PC-9 (cell line): Measurements from ENCODE around the gene LRRK1. TPM values are rescaled to one million over a fixed set of nuclear protein-coding genes. Genes with fewer than 3 reads are reported as not detected.

Experiments
- BruUV-seq: library from RNA; stranded (reverse); fragments of 400-500 nt; replicated peaks from 2 replicates; lab custom pipeline; 2021; lab: Mats Ljungman, UMichigan
- CTCF ChIA-PET: fragments of 300-600 bp; sonication (Branson Sonifier 250); formaldehyde crosslinking; loops from one replicate; lab custom pipeline; 2022; ENCODE audit warnings: antibody characterized with exemption; lab: Charles Lee
- POLR2A ChIA-PET: fragments of 300-600 bp; sonication (Branson Sonifier 250); formaldehyde crosslinking; loops from one replicate; lab custom pipeline; 2022; ENCODE audit warnings: antibody characterized with exemption; ENCODE audit not compliant: unreplicated experiment; lab: Charles Lee
- DNase-seq, 2 experiments: peaks; one replicate each; pipeline versions ENCODE4 v3.0.0 to v3.0.0-alpha.2; 2015 to 2022; ENCODE audit warnings: mixed read lengths in 1 of 2
- H2AFZ ChIP-seq: fragments of 200-600 bp; sonication (generic); 2 replicates; pipeline ENCODE4 v1.8.1; 2017; ENCODE audit warnings: antibody characterized with exemption
- H3F3A ChIP-seq: fragments of 200-600 bp; sonication (generic); 2 replicates; pipeline ENCODE4 v1.8.1; 2017; ENCODE audit warnings: antibody characterized with exemption, mild to moderate bottlenecking, low read depth; ENCODE audit not compliant: insufficient read depth
- H3K27ac ChIP-seq: fragments of 200-600 bp; sonication (generic); 2 replicates; pipeline ENCODE4 v1.6.1; 2016; ENCODE audit warnings: mixed run types
- H3K27me3 ChIP-seq: fragments of 200-600 bp; sonication (generic); 2 replicates; pipeline ENCODE4 v1.6.1; 2016; ENCODE audit warnings: low read depth, mixed run types; ENCODE audit not compliant: insufficient read depth
- H3K36me3 ChIP-seq: fragments of 200-600 bp; sonication (generic); 2 replicates; pipeline ENCODE4 v1.6.1; 2016; ENCODE audit warnings: low read depth, mixed run types
- H3K4me1 ChIP-seq: fragments of 200-600 bp; sonication (generic); replicated peaks from 2 replicates; pipeline ENCODE4 v1.6.1; 2016; ENCODE audit warnings: mixed run types; ENCODE audit not compliant: insufficient read depth
- H3K4me2 ChIP-seq: fragments of 200-600 bp; sonication (generic); 2 replicates; pipeline ENCODE4 v1.6.1; 2017; ENCODE audit warnings: mixed run types
- H3K4me3 ChIP-seq: fragments of 200-600 bp; sonication (generic); 2 replicates; pipeline ENCODE4 v1.6.1; 2016; ENCODE audit warnings: mixed run types
- H3K79me2 ChIP-seq: fragments of 200-600 bp; sonication (generic); 2 replicates; pipeline ENCODE4 v1.6.1; 2017; ENCODE audit warnings: low read depth, mixed run types
- H3K9me2 ChIP-seq: fragments of 200-600 bp; sonication (generic); 2 replicates; pipeline ENCODE4 v1.8.1; 2017; ENCODE audit warnings: mild to moderate bottlenecking; ENCODE audit not compliant: insufficient read depth
- H3K9me3 ChIP-seq: fragments of 200-600 bp; sonication (generic); 2 replicates; pipeline ENCODE4 v1.8.1; 2016; ENCODE audit warnings: low read depth; ENCODE audit not compliant: insufficient read depth
- H4K20me1 ChIP-seq: fragments of 200-600 bp; sonication (generic); 2 replicates; pipeline ENCODE4 v1.8.1; 2017; ENCODE audit not compliant: insufficient read depth
- CTCF ChIP-seq: fragments of 200-600 bp; sonication (generic); conservative IDR thresholded peaks from 2 replicates; pipeline ENCODE4 v1.6.1; 2017; ENCODE audit warnings: mixed run types, antibody characterized with exemption, mild to moderate bottlenecking, moderate library complexity
- EZH2 ChIP-seq: fragments of 200-600 bp; sonication (generic); IDR thresholded peaks from 2 replicates; pipeline ENCODE4 v1.8.0; 2017; ENCODE audit warnings: antibody characterized with exemption, low read depth
- intact Hi-C: fragments of 100-400 bp; cut with micrococcal nuclease; formaldehyde crosslinking; loops from one replicate; pipeline ENCODE4 v1.10.0; 2022; ENCODE audit not compliant: unreplicated experiment
- total RNA-seq: library from RNA; stranded (reverse); gene quantifications from 2 replicates; pipeline ENCODE4 v1.2.3, GENCODE V29; 2021

LRRK1 gene
- total RNA-seq, 1 experiment from 2014 or later = 15.7 TPM

GRCh38 chr15:101056366-101057334, 137.5 kb downstream of the LRRK1 start:
- CTCF ChIA-PET = no interaction called here
- DNase-seq = no peak
- H3K27me3 ChIP-seq = no peaks in the 10 kb centered on the region

GRCh38 chr15:101057841-101058407, 138.8 kb downstream of the LRRK1 start:
- Histone ChIP-seq H3K27me3 (no peaks in the 10 kb centered on the region), H3K9me3 (no peaks in the 10 kb centered on the region), H3K27ac (no peak overlapping the region), H3K79me2 (no peaks in the 10 kb centered on the region), H3K36me3 (no peaks in the 10 kb centered on the region), H3F3A (no peaks in the 10 kb centered on the region), H3K4me2 (no peak overlapping the region), H3K9me2 (no peaks in the 10 kb centered on the region), H3K4me1 (no peaks in the 10 kb centered on the region), H2AFZ (no peak overlapping the region), H4K20me1 (no peaks in the 10 kb centered on the region), H3K4me3 (no peak overlapping the region)
- no peak for DNase-seq
- ChIA-PET CTCF (no interaction called here), POLR2A (no interaction called here)
- TF ChIP-seq EZH2 = no peak
- TF ChIP-seq CTCF = no peak
- intact Hi-C loops = no loop called here
- no TSS peak for BruUV-seq

More at GRCh38 chr15:101056366-101057334, 137.5 kb downstream of the LRRK1 start:
- H3K4me1 ChIP-seq = no peaks in the 10 kb centered on the region
- POLR2A ChIA-PET = no interaction called here
- no peaks in the 10 kb centered on the region for H3K36me3 ChIP-seq
- no peak overlapping the region for H3K27ac ChIP-seq
- TF ChIP-seq CTCF = no peak
- TF ChIP-seq EZH2 = no peak
- no peak overlapping the region for H3K4me3 ChIP-seq
- H3K9me3 ChIP-seq = no peaks in the 10 kb centered on the region
- H3F3A ChIP-seq = no peaks in the 10 kb centered on the region
- H3K9me2 ChIP-seq = no peaks in the 10 kb centered on the region
- no TSS peak for BruUV-seq
- no peaks in the 10 kb centered on the region for H4K20me1 ChIP-seq
- no peaks in the 10 kb centered on the region for H3K79me2 ChIP-seq
- H2AFZ ChIP-seq = no peak overlapping the region
- intact Hi-C loops = no loop called here
- H3K4me2 ChIP-seq = no peak overlapping the region

GRCh38 chr15:101058735-101059134, 139.6 kb downstream of the LRRK1 start:
- no peak overlapping the region for H3K4me2 ChIP-seq
- H3K4me1 ChIP-seq = no peaks in the 10 kb centered on the region
- no peaks in the 10 kb centered on the region for H3K9me2 ChIP-seq
- no peaks in the 10 kb centered on the region for H3K79me2 ChIP-seq
- intact Hi-C loops = no loop called here
- H3K4me3 ChIP-seq = no peak overlapping the region
- H3K27ac ChIP-seq = no peak overlapping the region
- no peak overlapping the region for H2AFZ ChIP-seq
- POLR2A ChIA-PET = no interaction called here
- no peaks in the 10 kb centered on the region for H3F3A ChIP-seq
- no TSS peak for BruUV-seq
- DNase-seq = no peak
- CTCF ChIA-PET = no interaction called here
- no peaks in the 10 kb centered on the region for H4K20me1 ChIP-seq
- TF ChIP-seq EZH2 = no peak
- TF ChIP-seq CTCF = no peak
- no peaks in the 10 kb centered on the region for H3K27me3 ChIP-seq
- H3K36me3 ChIP-seq = no peaks in the 10 kb centered on the region
- no peaks in the 10 kb centered on the region for H3K9me3 ChIP-seq
